Renal cortex interstitium (tissue), 3 donors: ENCODE results near the gene ETDA. TPM values are rescaled to one million over a fixed set of nuclear protein-coding genes. Genes with fewer than 3 reads are reported as not detected.

Experiments
- polyA plus RNA-seq, 3 donors: library from polyadenylated mRNA; unstranded; fragments of 120-200 nt; gene quantifications; one replicate each; pipeline ENCODE4 v1.2.1, GENCODE V29; 2013; ENCODE audit not compliant: insufficient read length in 3 of 3

Gene ETDA
- polyA plus RNA-seq, 3 donors: not detected

Other genes starting within 250 kb of the ETDA start
- gene RTL8B, start 229.5 kb upstream of the ETDA start, polyA plus RNA-seq: 10 to 100 TPM; 18.9 to 25.9 (median 25.4) TPM
- 100 to 1,000 TPM; 164 to 184 (median 181) TPM for gene RTL8C, start 219.7 kb upstream of the ETDA start, polyA plus RNA-seq
- 10 to 100 TPM; 82.7 to 97.2 (median 84.2) TPM for gene RTL8A, start 199.9 kb upstream of the ETDA start, polyA plus RNA-seq
- 1 to 10 TPM; 5.9 to 7.7 (median 6.8) TPM for gene SMIM10L2B, start 153.3 kb upstream of the ETDA start, polyA plus RNA-seq
- not detected for gene ETDB, start 131.5 kb upstream of the ETDA start, polyA plus RNA-seq
- gene CT55, start 80.7 kb upstream of the ETDA start, polyA plus RNA-seq: under 1 TPM; 0.20 to 0.30 (median 0.20) TPM
- not detected for gene ETDC, start 57.4 kb downstream of the ETDA start, polyA plus RNA-seq
- gene ZNF75D, start 92.0 kb downstream of the ETDA start, polyA plus RNA-seq: 10 to 100 TPM; 17.7 to 21.2 (median 19.4) TPM
- 10 to 100 TPM; 11.6 to 14.9 (median 13.8) TPM for gene ZNF449, start 92.7 kb downstream of the ETDA start, polyA plus RNA-seq
- 10 to 100 TPM; 10.1 to 11.2 (median 10.8) TPM for gene SMIM10L2A, start 169.9 kb downstream of the ETDA start, polyA plus RNA-seq